PC-3 (cell line): Measurements from ENCODE around the gene ZNF423.

ENCODE experiments used
- EZH2 ChIP-seq: fragments of 300-600 bp; sonication (generic); IDR thresholded peaks from one replicate; pipeline ENCODE4 v1.6.1; 2017; ENCODE audit warnings: antibody characterized with exemption, mild to moderate bottlenecking, low read length; ENCODE audit not compliant: unreplicated experiment
- TF ChIP-seq, protein P1 (sequence below): fragments of 300-600 bp; sonication (generic); conservative IDR thresholded peaks from 2 replicates; pipeline ENCODE4 v1.5.1; 2017; ENCODE audit warnings: antibody characterized with exemption, low read depth, mild to moderate bottlenecking, low read length

DNA sequence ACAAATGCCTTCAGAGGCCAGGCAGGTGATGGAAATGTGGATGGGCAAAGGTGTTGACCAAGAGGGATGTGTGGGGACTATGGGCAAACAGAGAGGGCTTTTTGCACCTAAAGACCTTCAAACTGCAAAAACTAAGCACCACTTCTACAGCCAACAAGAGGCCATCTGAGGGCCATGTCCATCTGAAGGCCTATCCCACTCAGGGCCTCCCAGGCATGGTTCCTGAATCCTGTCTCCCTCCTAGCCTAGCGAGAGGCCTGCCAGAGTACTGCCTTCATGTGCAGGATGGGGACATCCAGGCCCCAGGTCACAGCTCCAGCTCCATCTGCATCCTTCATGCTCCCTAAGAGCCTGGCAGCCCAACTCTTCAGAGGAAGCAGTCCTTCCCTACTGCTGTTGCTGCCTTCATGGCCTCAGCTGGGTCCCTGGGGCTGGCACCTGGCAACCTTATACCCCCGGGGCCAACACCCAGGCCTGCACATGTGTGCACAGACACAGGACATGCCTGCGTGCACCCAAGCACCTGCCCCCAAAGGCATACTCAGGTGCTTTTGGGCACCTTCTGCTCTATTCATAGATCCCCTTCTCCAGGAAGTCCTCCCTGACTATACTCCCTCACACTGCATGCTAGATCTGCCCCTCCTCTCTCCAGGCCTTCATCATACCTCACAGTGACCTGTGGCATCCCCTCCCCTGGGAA lies 387.2 kb downstream of the ZNF423 start:
- TF ChIP-seq, protein P1, sequence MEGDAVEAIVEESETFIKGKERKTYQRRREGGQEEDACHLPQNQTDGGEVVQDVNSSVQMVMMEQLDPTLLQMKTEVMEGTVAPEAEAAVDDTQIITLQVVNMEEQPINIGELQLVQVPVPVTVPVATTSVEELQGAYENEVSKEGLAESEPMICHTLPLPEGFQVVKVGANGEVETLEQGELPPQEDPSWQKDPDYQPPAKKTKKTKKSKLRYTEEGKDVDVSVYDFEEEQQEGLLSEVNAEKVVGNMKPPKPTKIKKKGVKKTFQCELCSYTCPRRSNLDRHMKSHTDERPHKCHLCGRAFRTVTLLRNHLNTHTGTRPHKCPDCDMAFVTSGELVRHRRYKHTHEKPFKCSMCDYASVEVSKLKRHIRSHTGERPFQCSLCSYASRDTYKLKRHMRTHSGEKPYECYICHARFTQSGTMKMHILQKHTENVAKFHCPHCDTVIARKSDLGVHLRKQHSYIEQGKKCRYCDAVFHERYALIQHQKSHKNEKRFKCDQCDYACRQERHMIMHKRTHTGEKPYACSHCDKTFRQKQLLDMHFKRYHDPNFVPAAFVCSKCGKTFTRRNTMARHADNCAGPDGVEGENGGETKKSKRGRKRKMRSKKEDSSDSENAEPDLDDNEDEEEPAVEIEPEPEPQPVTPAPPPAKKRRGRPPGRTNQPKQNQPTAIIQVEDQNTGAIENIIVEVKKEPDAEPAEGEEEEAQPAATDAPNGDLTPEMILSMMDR: no peak
- no peak for TF ChIP-seq EZH2
